K562 (cell line): Measurements from ENCODE around the gene BNIP5. TPM values are rescaled to one million over a fixed set of nuclear protein-coding genes. Genes with fewer than 3 reads are reported as not detected.

ENCODE experiments used
- ATAC-seq: fragments of 200-7000 bp; cut with Tn5 transposase; 3 replicates; pipeline ENCODE4 v1.9.1; 2020; ENCODE audit warnings: moderate library complexity
- BruUV-seq: library from RNA; stranded (reverse); fragments of 400-500 nt; replicated peaks from 2 replicates; lab custom pipeline; 2021; lab: Mats Ljungman, UMichigan
- CTCF ChIA-PET: fragments of 300-600 bp; formaldehyde crosslinking; extraction: SDS; loops from one replicate; lab custom pipeline; 2021; ENCODE audit warnings: low intra/inter-chr PET ratio; lab: Yijun Ruan, JAX
- POLR2A ChIA-PET: fragments of 300-600, 350-650 bp; sonication (Branson Sonifier 250); formaldehyde crosslinking; extraction: SDS; loops from one replicate; lab custom pipeline; 2021; ENCODE audit warnings: antibody characterized with exemption, inconsistent platforms; lab: Yijun Ruan, JAX
- DNase-seq, 4 experiments: peaks; one replicate each; pipeline versions ENCODE4 v3.0.0 to v3.0.0-alpha.2; 2011 to 2018; ENCODE audit warnings: low spot score in 3 of 4, mixed read lengths in 3 of 4; ENCODE audit errors: extremely low read depth in 1 of 4
- FAIRE-seq: peaks from 2 replicates; lab custom pipeline; 2011; peaks lifted over from hg19 to GRCh38; lab: Jason Lieb, UNC
- H2AFZ ChIP-seq: 2 replicates; pipeline ENCODE4 v1.6.0; 2011; ENCODE audit warnings: low read depth, low read length, control low read depth, inconsistent platforms
- H3K27ac ChIP-seq: fragments of 200-600 bp; 3 replicates; pipeline ENCODE4 v1.8.0; 2011; ENCODE audit warnings: low read depth, mild to moderate bottlenecking, control low read depth, inconsistent platforms, low read length, moderate library complexity, mixed read lengths; ENCODE audit errors: extremely low read depth
- H3K27me3 ChIP-seq, 2 experiments: fragments of 300-600 bp in 1 of 2; 2 replicates in 1 of 2; 3 replicates in 1 of 2; pipeline versions ENCODE4 v1.6.0 to v1.8.0; 2011; ENCODE audit warnings: inconsistent platforms in 2 of 2, low read length in 2 of 2, mild to moderate bottlenecking in 1 of 2, mixed read lengths in 1 of 2, moderate library complexity in 1 of 2; ENCODE audit not compliant: control insufficient read depth in 2 of 2, insufficient read depth in 2 of 2
- H3K36me3 ChIP-seq: fragments of 300-600 bp; 3 replicates; pipeline ENCODE4 v1.8.0; 2011; ENCODE audit warnings: mild to moderate bottlenecking, low read length, inconsistent platforms; ENCODE audit not compliant: control insufficient read depth, insufficient read depth
- H3K4me1 ChIP-seq, 2 experiments: fragments of 200-600 bp in 1 of 2; replicated peaks in 1 of 2; 2 replicates in 1 of 2; 3 replicates in 1 of 2; pipeline versions ENCODE4 v1.5.1 to v1.8.0; 2011; ENCODE audit warnings: inconsistent platforms in 2 of 2, low read length in 2 of 2, mild to moderate bottlenecking in 1 of 2, mixed read lengths in 1 of 2, moderate library complexity in 1 of 2; ENCODE audit not compliant: control insufficient read depth in 2 of 2, insufficient read depth in 2 of 2
- H3K4me2 ChIP-seq: 2 replicates; pipeline ENCODE4 v1.6.1; 2011; ENCODE audit warnings: low read length, control low read depth, inconsistent platforms, mixed read lengths; ENCODE audit not compliant: insufficient read depth
- H3K4me3 ChIP-seq: fragments of 200-600 bp; sonication (generic), shearing (Covaris generic); 2 replicates; pipeline ENCODE4 v1.5.1; 2016; ENCODE audit warnings: control low read depth, inconsistent platforms
- H3K79me2 ChIP-seq: fragments of 200-600 bp; 3 replicates; pipeline ENCODE4 v1.8.0; 2011; ENCODE audit warnings: low read length, inconsistent platforms; ENCODE audit not compliant: control insufficient read depth, insufficient read depth
- H3K9ac ChIP-seq, 2 experiments: 2 replicates each; pipeline versions ENCODE4 v1.6.0 to v1.6.1; 2011; ENCODE audit warnings: low read depth in 2 of 2, low read length in 2 of 2, control low read depth in 1 of 2, inconsistent platforms in 1 of 2, mild to moderate bottlenecking in 1 of 2, mixed read lengths in 1 of 2; ENCODE audit not compliant: insufficient read depth in 1 of 2
- H3K9me1 ChIP-seq: one replicate; pipeline ENCODE4 v1.6.0; 2011; ENCODE audit warnings: inconsistent platforms, mild to moderate bottlenecking, low read length, moderate library complexity; ENCODE audit not compliant: control insufficient read depth, insufficient read depth
- H3K9me3 ChIP-seq: replicated peaks from 2 replicates; pipeline ENCODE4 v1.5.1; 2011; ENCODE audit warnings: low read depth, low read length, inconsistent platforms; ENCODE audit not compliant: control insufficient read depth, insufficient read depth
- H4K20me1 ChIP-seq: replicated peaks from 2 replicates; pipeline ENCODE4 v1.6.1; 2011; ENCODE audit warnings: low read length, inconsistent platforms, mixed read lengths; ENCODE audit not compliant: control insufficient read depth, insufficient read depth
- ARID1B ChIP-seq: fragments of 450-650 bp; IDR thresholded peaks from 2 replicates; pipeline ENCODE4 v1.6.1; 2016; ENCODE audit warnings: antibody characterized with exemption, mild to moderate bottlenecking, inconsistent platforms
- CCNT2 ChIP-seq: IDR thresholded peaks from 2 replicates; pipeline ENCODE4 v1.6.1; 2011; ENCODE audit warnings: borderline replicate concordance, low read depth, mild to moderate bottlenecking, moderate library complexity, mixed read lengths, low read length; ENCODE audit not compliant: insufficient read length; ENCODE audit errors: extremely low read depth
- CXXC5 ChIP-seq: fragments of 250-450 bp; sonication (Bioruptor Pico); IDR thresholded peaks from 2 replicates; pipeline ENCODE4 v1.8.0; 2022; ENCODE audit warnings: inconsistent platforms, mild to moderate bottlenecking, moderate library complexity
- ESRRA ChIP-seq: fragments of 450-650 bp; IDR thresholded peaks from 2 replicates; pipeline ENCODE4 v1.6.1; 2014; ENCODE audit warnings: low read depth, mild to moderate bottlenecking, moderate library complexity, borderline replicate concordance
- ETV1 ChIP-seq: fragments of 450-650 bp; conservative IDR thresholded peaks from 2 replicates; pipeline ENCODE4 v1.6.1; 2016; ENCODE audit warnings: missing genetic modification characterization, control low read depth, low read depth, missing compliant biosample characterization
- FOXO4 ChIP-seq: fragments of 450-650 bp; formaldehyde crosslinking; IDR thresholded peaks from 2 replicates; pipeline ENCODE4 v1.4.0; 2020; ENCODE audit warnings: mild to moderate bottlenecking, moderate library complexity
- MAZ ChIP-seq, 2 experiments: fragments of 450-650 bp in 1 of 2; sonication (generic) in 1 of 2; formaldehyde crosslinking; IDR thresholded peaks in 1 of 2; conservative IDR thresholded peaks in 1 of 2; 2 replicates each; pipeline versions ENCODE4 v1.4.0 to v1.5.0; 2020; ENCODE audit warnings: mild to moderate bottlenecking in 1 of 2, missing genetic modification reagents in 1 of 2
- MTA2 ChIP-seq: fragments of 450-650 bp; IDR thresholded peaks from 2 replicates; pipeline ENCODE4 v1.6.1; 2016; ENCODE audit warnings: low read depth
- MTA3 ChIP-seq: fragments of 450-650 bp; formaldehyde crosslinking; IDR thresholded peaks from 2 replicates; pipeline ENCODE4 v1.6.1; 2017; ENCODE audit warnings: mild to moderate bottlenecking, borderline replicate concordance
- PKNOX1 ChIP-seq: fragments of 450-650 bp; IDR thresholded peaks from 2 replicates; pipeline ENCODE4 v1.6.1; 2016
- SMAD4 ChIP-seq: fragments of 250-450 bp; sonication (Bioruptor Pico); conservative IDR thresholded peaks from 2 replicates; pipeline ENCODE4 v1.8.0; 2021; ENCODE audit warnings: inconsistent platforms, mild to moderate bottlenecking, moderate library complexity
- TBP ChIP-seq: optimal IDR thresholded peaks from 2 replicates; pipeline ENCODE3; 2011; ENCODE audit warnings: low read depth, low read length, improper control_type of control experiment
- WGBS: fragments of 100-300 bp; shearing (Covaris generic); methylation state at CpG from one replicate; pipeline ENCODE4 v1.1.6; 2016; ENCODE audit warnings: low coverage, mixed read lengths; ENCODE audit not compliant: insufficient coverage; ENCODE audit errors: missing lambda C conversion rate; 5-methylcytosine and 5-hydroxymethylcytosine counted together
- in situ Hi-C: fragments of 300-500 bp; cut with MboI; formaldehyde crosslinking; loops from 4 replicates; pipeline ENCODE4 v1.15.0; 2018; ENCODE audit warnings: inconsistent platforms, mixed read lengths
- intact Hi-C: fragments of 100-400 bp; cut with micrococcal nuclease; formaldehyde crosslinking; loops from 2 replicates; pipeline ENCODE4 v1.14.2; 2022
- polyA plus RNA-seq, 8 experiments: library from polyadenylated mRNA; depleted of rRNA in 4 of 8; stranded (reverse) in 5 of 8; unstranded in 3 of 8; fragments of >200 nt; fragmentation: Nextera tagmentation in 2 of 8; fragmentation: Illumina TruSeq in 1 of 8; extraction: Ambion mirVana in 2 of 8; extraction: Trizol in 1 of 8; gene quantifications; 2 replicates each; pipeline versions ENCODE4 v1.2.1 to v1.2.3, GENCODE V29; 2011 to 2014; ENCODE audit warnings: inconsistent platforms in 1 of 8, missing spikeins in 1 of 8
- total RNA-seq, 7 experiments: library from RNA; depleted of rRNA in 6 of 7; stranded (reverse); fragments of >200 nt in 6 of 7; fragmentation: Illumina TruSeq in 2 of 7; extraction: Trizol in 2 of 7; gene quantifications; 2 replicates each; pipeline versions ENCODE4 v1.2.1 to v1.2.3, GENCODE V29; 2011 to 2021; ENCODE audit warnings: low replicate concordance in 1 of 7
- TF ChIP-seq, protein P1 (sequence below): sonication (generic); formaldehyde crosslinking; IDR thresholded peaks from 2 replicates; pipeline ENCODE4 v1.8.1; 2023; ENCODE audit warnings: mild to moderate bottlenecking, missing genetic modification reagents, moderate library complexity
- TF ChIP-seq, protein P2 (sequence below), 3 experiments: fragments of 200-800 bp in 1 of 3; fragments of 250-450 bp in 1 of 3; fragments of 450-650 bp in 1 of 3; sonication (Bioruptor Pico) in 1 of 3; sonication (Bioruptor generic) in 1 of 3; formaldehyde crosslinking in 1 of 3; IDR thresholded peaks; 2 replicates each; pipeline versions ENCODE4 v1.6.1 to v1.8.0; 2016 to 2022; ENCODE audit warnings: mild to moderate bottlenecking in 2 of 3, missing genetic modification characterization in 2 of 3, missing compliant biosample characterization in 1 of 3, moderate library complexity in 1 of 3

The BNIP5 gene
- total and polyA plus RNA-seq, 9 of the 15 experiments (the other 6 are each of a cell fraction or from before 2014, with no cell fraction given) = not detected

GRCh38 chr6:36347621-36348020, 10.9 kb upstream of the BNIP5 start:
- 13% methylated on average over 4 of the region's 4 CpGs for WGBS
- H3K9me3 ChIP-seq = peaks cover 3% of the 10 kb centered on the region; the same call in 1 of the 2 replicates
- H3K36me3 ChIP-seq = no peaks in the 10 kb centered on the region
- peak overlapping the region; percentile 14 to 49; a peak in 1 of 4 replicates for H3K9ac ChIP-seq
- ATAC-seq (peak; percentile 79), FAIRE-seq (peak; percentile 86), DNase-seq (peak; percentile 82 to 89 (median 88))
- peak overlapping the region; percentile 37 for H2AFZ ChIP-seq
- H3K9me1 ChIP-seq = no peaks in the 10 kb centered on the region
- H3K4me1 ChIP-seq = peaks cover 28 to 33% of the 10 kb centered on the region in 2 experiments
- no peaks in the 10 kb centered on the region for H3K79me2 ChIP-seq
- in situ Hi-C loops = no loop called here
- intact Hi-C loops = no loop called here
- H3K27me3 ChIP-seq = 0 out of 5 replicates have a peak, but pooled peaks cover 0 to 4% of the 10 kb centered on the region in 2 experiments
- H3K27ac ChIP-seq = peak overlapping the region; percentile 28; the same call in 2 of the 3 replicates
- BruUV-seq = no TSS peak
- POLR2A ChIA-PET = interaction anchor here (0.5 to 3.6 kb wide), 4 partner anchors 10 to 990 kb away, joined by 3 to 15 read pairs (median 3); no protein-coding TSS in a partner anchor
- peak overlapping the region; percentile 19 for H3K4me2 ChIP-seq
- H3K4me3 ChIP-seq = no peak overlapping the region
- CTCF ChIA-PET = no interaction called here
- peaks cover 9% of the 10 kb centered on the region; the same call in 1 of the 2 replicates for H4K20me1 ChIP-seq
- peak; percentile 90 for TF ChIP-seq ARID1B
- TF ChIP-seq, protein P1, sequence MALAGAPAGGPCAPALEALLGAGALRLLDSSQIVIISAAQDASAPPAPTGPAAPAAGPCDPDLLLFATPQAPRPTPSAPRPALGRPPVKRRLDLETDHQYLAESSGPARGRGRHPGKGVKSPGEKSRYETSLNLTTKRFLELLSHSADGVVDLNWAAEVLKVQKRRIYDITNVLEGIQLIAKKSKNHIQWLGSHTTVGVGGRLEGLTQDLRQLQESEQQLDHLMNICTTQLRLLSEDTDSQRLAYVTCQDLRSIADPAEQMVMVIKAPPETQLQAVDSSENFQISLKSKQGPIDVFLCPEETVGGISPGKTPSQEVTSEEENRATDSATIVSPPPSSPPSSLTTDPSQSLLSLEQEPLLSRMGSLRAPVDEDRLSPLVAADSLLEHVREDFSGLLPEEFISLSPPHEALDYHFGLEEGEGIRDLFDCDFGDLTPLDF (CRISPR knock-in tag) = peak; percentile 59; the same call in 1 of the 2 replicates
- peak; percentile 54; the same call in 1 of the 2 replicates for TF ChIP-seq PKNOX1
- TF ChIP-seq, protein P2, sequence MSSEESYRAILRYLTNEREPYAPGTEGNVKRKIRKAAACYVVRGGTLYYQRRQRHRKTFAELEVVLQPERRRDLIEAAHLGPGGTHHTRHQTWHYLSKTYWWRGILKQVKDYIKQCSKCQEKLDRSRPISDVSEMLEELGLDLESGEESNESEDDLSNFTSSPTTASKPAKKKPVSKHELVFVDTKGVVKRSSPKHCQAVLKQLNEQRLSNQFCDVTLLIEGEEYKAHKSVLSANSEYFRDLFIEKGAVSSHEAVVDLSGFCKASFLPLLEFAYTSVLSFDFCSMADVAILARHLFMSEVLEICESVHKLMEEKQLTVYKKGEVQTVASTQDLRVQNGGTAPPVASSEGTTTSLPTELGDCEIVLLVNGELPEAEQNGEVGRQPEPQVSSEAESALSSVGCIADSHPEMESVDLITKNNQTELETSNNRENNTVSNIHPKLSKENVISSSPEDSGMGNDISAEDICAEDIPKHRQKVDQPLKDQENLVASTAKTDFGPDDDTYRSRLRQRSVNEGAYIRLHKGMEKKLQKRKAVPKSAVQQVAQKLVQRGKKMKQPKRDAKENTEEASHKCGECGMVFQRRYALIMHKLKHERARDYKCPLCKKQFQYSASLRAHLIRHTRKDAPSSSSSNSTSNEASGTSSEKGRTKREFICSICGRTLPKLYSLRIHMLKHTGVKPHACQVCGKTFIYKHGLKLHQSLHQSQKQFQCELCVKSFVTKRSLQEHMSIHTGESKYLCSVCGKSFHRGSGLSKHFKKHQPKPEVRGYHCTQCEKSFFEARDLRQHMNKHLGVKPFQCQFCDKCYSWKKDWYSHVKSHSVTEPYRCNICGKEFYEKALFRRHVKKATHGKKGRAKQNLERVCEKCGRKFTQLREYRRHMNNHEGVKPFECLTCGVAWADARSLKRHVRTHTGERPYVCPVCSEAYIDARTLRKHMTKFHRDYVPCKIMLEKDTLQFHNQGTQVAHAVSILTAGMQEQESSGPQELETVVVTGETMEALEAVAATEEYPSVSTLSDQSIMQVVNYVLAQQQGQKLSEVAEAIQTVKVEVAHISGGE (CRISPR knock-in tag; IDR thresholded peaks at IDR 0.05) = no peak
- TF ChIP-seq MAZ (CRISPR knock-in tag; conservative IDR thresholded peaks at IDR 0.05 in 1 of 2, IDR thresholded peaks at IDR 0.05 in 1 of 2) = peak in 1 of 2 experiments; percentile 15; a peak in 1 of 4 replicates
- TF ChIP-seq MTA3 = 0 out of 2 replicates have a peak, but pooled peaks have one; percentile 68
- no peak for TF ChIP-seq FOXO4
- peak; percentile 43; the same call in 1 of the 2 replicates for TF ChIP-seq ETV1
- peak; percentile 95 for TF ChIP-seq SMAD4 (CRISPR knock-in tag)
- TF ChIP-seq CCNT2 = peak; percentile 33
- peak; percentile 28; the same call in 1 of the 2 replicates for TF ChIP-seq CXXC5 (CRISPR knock-in tag)
- TF ChIP-seq TBP = no peak
- TF ChIP-seq MTA2 = peak; percentile 78
- peak; percentile 92 for TF ChIP-seq ESRRA
